ENCODE data around the gene KRTAP20-1.

Gene KRTAP20-1

GRCh38 chr21:30620522-30620921 is 4.3 kb downstream of the KRTAP20-1 start, which contains the start of gene KRTAP20-4:
Gene KRTAP20-4, plus strand, starts transcription at chr21:30620627.
- H3K4me1 ChIP-seq (ENCODE audit: insufficient read depth, poor library complexity, severe bottlenecking) = peaks cover 23% of the 10 kb centered on the region
- TF ChIP-seq CTCF (IDR thresholded peaks at IDR 0.05; ENCODE audit: poor library complexity, severe bottlenecking) = no peak

GRCh38 chr21:30623362-30623761 is 7.1 kb downstream of the KRTAP20-1 start:
- Histone ChIP-seq H3K27ac (ENCODE audit: poor library complexity, severe bottlenecking) (no peak overlapping the region), H3K4me3 (ENCODE audit: severe bottlenecking) (no peak overlapping the region), H3K36me3 (ENCODE audit: low read depth) (no peaks in the 10 kb centered on the region), H3K4me1 (ENCODE audit: insufficient read depth, poor library complexity, severe bottlenecking) (peaks cover 23% of the 10 kb centered on the region), H3K9me3 (ENCODE audit: severe bottlenecking) (no peaks in the 10 kb centered on the region), H3K27me3 (ENCODE audit: insufficient read depth, poor library complexity, severe bottlenecking) (no peaks in the 10 kb centered on the region)
- TF ChIP-seq CTCF (IDR thresholded peaks at IDR 0.05; ENCODE audit: poor library complexity, severe bottlenecking) = no peak
- DNase-seq (ENCODE audit: low spot score) = no peak
- ATAC-seq (ENCODE audit: low read depth) = no peak

More at GRCh38 chr21:30620522-30620921, 4.3 kb downstream of the KRTAP20-1 start, which contains the start of gene KRTAP20-4:
- ATAC-seq (ENCODE audit: low read depth) = no peak
- DNase-seq (ENCODE audit: low spot score) = no peak
- Histone ChIP-seq H3K4me3 (ENCODE audit: severe bottlenecking) (no peak within 1 kb of the TSS), H3K36me3 (ENCODE audit: low read depth) (no peaks in the 10 kb centered on the region), H3K9me3 (ENCODE audit: severe bottlenecking) (no peaks in the 10 kb centered on the region), H3K27ac (ENCODE audit: poor library complexity, severe bottlenecking) (peak within 1 kb of the TSS; percentile 86), H3K27me3 (ENCODE audit: insufficient read depth, poor library complexity, severe bottlenecking) (no peaks in the 10 kb centered on the region)

GRCh38 chr21:30625449-30626165 is 9.4 kb downstream of the KRTAP20-1 start:
- Histone ChIP-seq H3K4me3 (ENCODE audit: severe bottlenecking) (no peak overlapping the region), H3K36me3 (ENCODE audit: low read depth) (no peaks in the 10 kb centered on the region), H3K4me1 (ENCODE audit: insufficient read depth, poor library complexity, severe bottlenecking) (peaks cover 13% of the 10 kb centered on the region), H3K9me3 (ENCODE audit: severe bottlenecking) (no peaks in the 10 kb centered on the region), H3K27ac (ENCODE audit: poor library complexity, severe bottlenecking) (no peak overlapping the region), H3K27me3 (ENCODE audit: insufficient read depth, poor library complexity, severe bottlenecking) (no peaks in the 10 kb centered on the region)
- DNase-seq (ENCODE audit: low spot score) (no peak), ATAC-seq (ENCODE audit: low read depth) (no peak)
- TF ChIP-seq CTCF (IDR thresholded peaks at IDR 0.05; ENCODE audit: poor library complexity, severe bottlenecking) = no peak

- Histone ChIP-seq H3K27ac (ENCODE audit: poor library complexity, severe bottlenecking) (no peak overlapping the region), H3K9me3 (ENCODE audit: severe bottlenecking) (no peaks in the 10 kb centered on the region), H3K4me1 (ENCODE audit: insufficient read depth, poor library complexity, severe bottlenecking) (no peaks in the 10 kb centered on the region), H3K36me3 (ENCODE audit: low read depth) (no peaks in the 10 kb centered on the region), H3K27me3 (ENCODE audit: insufficient read depth, poor library complexity, severe bottlenecking) (no peaks in the 10 kb centered on the region), H3K4me3 (ENCODE audit: severe bottlenecking) (no peak overlapping the region)
- TF ChIP-seq CTCF (IDR thresholded peaks at IDR 0.05; ENCODE audit: poor library complexity, severe bottlenecking) = no peak
- ATAC-seq (ENCODE audit: low read depth) = no peak
- DNase-seq (ENCODE audit: low spot score) = no peak
These were observed 11.9 kb downstream of the KRTAP20-1 start for GRCh38 chr21:30628109-30628508.

GRCh38 chr21:30629200-30629599 is 13.0 kb downstream of the KRTAP20-1 start:
- no peak overlapping the region for H3K27ac ChIP-seq (ENCODE audit: poor library complexity, severe bottlenecking)

More at GRCh38 chr21:30629200-30629599, 13.0 kb downstream of the KRTAP20-1 start:
- Histone ChIP-seq H3K4me1 (ENCODE audit: insufficient read depth, poor library complexity, severe bottlenecking) (no peaks in the 10 kb centered on the region), H3K9me3 (ENCODE audit: severe bottlenecking) (no peaks in the 10 kb centered on the region), H3K4me3 (ENCODE audit: severe bottlenecking) (no peak overlapping the region), H3K27me3 (ENCODE audit: insufficient read depth, poor library complexity, severe bottlenecking) (no peaks in the 10 kb centered on the region), H3K36me3 (ENCODE audit: low read depth) (no peaks in the 10 kb centered on the region)
- no peak for ATAC-seq (ENCODE audit: low read depth)
- no peak for TF ChIP-seq CTCF (IDR thresholded peaks at IDR 0.05; ENCODE audit: poor library complexity, severe bottlenecking)
- no peak for DNase-seq (ENCODE audit: low spot score)
